GM18519 (cell line): Measurements from ENCODE around the gene GNPDA1.

Source experiments
- ATAC-seq: cut with Tn5 transposase; IDR thresholded peaks from one replicate; pipeline ENCODE4 v1.9.1; 2021; ENCODE audit warnings: mild to moderate bottlenecking, moderate library complexity; ENCODE audit not compliant: unreplicated experiment, low FRiP score

Gene GNPDA1

DNA sequence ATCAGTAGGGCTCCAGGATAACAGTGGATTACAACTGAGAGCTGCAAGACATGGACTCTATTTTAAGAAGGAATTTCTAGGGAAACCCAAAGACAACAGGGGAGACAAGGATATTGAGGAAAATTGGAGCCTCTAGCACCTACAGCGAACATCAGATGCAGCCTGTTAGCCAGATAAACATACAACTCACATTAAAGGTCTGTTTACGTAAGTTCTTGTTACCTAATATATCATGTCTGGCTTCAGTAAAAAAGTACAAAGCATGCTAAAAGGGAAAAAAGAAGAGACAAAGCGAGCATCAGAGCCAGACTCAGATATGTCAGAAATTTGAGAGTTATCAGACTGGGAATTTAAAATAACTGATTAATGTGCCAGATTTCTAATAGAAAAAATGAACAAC lies 17.2 kb downstream of the GNPDA1 start:
- no peak for ATAC-seq

DNA sequence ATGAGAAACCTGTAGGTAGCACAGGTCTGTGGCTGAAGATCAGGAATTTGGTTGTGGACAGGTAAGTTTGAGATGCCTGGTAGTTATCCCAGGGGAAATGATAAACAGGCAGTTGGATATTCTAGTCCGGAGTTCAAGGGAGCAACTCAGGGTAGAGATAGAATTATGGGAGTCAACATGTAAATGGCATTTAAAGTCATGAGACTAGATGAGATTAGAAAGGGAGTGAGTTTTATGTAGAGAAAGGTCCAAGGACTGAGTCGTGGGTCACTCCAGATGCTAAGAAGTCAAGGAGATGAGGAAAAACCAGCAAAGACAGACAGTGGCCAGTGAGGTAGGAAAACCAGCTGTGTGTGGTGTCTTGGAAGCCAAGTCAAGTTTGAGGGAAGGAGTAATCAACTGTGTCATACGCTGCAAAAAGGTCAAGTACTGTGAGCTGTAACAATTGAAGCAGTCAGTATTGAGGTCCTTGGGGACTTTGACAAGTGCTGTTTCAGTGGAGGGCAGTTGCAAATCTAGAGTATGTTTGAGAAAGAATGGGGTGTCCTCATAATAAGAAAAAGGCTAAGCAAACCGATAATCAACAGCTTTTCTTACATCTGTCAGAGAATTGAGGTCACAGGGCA lies 18.2 kb downstream of the GNPDA1 start:
- ATAC-seq, result no peak

DNA sequence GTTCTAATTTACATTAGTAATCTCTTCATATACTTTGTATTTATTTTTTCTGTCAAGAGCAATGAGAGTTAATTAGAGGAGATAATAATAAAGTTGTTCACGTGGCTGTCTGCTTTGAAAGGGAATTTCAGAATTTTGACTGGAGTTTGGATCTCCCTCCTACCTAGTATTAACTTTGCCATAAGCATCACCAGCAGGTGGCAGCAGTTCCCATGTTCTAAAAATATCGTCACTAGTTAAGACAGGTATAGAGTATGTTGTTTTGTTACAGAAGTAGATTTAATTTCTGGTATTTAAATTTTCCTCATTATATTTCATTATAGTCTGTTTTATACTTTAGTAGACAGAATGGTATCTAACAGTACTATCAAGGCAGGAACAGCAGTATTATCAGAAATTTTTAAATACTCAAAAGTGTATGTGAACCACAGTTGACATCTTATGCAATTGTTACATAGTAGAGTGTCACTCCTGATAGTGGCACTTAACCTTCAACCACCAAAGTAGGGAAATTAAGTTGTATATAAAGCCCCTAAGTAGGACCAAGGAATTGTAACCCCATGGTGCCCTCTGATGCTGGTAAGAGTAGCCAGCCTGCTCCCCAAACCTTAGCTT lies 20.4 kb downstream of the GNPDA1 start:
- peak; percentile 53 for ATAC-seq

DNA sequence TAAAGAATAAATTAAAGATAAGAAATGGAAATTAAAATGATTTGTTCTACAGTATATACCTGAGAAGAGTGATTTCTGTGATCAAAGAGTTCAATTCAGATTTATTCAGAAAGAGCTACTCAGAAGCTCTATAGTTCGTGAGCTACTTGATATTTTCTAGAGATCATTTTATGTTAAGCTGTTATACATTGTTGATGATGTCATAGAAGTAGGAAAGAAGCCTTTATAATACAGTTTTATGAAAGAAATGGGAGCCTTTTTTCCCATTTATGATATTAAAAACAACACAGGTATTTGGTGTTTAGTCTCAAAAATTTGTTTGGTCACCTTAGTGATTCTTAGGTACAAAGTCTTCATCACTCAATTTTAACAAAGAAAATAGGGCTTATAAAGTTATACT lies 23.1 kb downstream of the GNPDA1 start:
- ATAC-seq, result no peak

DNA sequence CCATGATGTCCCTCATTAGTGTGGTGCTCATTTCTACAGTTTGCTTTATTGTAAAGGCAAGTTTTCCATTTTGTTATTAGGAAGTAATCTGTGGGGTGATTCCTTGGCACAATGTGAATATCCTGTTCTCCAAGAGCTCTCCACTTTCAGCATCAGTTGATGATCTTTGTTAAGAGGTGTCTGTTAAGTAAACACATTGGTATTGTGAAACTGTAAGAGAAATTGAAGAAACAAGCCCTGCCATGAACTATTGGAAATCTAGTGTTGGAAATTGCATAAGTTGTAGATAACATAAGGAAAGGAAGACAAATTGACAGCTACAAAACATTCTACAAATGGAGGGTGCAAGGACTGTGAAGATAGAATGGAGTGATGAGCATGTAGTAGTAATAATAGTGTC lies 26.8 kb downstream of the GNPDA1 start:
- no peak for ATAC-seq

DNA sequence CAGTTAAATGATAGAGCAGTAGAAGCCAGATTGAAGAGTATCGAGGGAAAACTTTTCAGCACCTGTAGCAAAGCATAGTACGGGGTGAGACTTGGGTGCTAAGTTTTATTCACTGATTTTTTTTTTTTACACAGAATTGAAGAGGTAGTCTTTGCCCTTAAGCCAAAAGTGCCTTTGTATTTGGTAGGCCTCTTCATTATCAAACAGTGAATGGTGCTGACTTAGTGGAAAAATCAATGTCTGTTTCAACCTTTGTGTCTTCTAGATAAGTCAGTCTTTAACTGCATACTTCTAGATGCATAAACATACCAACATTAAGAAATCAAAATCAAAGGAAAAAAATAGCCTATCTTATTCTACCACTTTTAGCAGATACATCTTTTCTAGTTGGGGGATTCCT lies 30.2 kb downstream of the GNPDA1 start:
- ATAC-seq, result no peak

DNA sequence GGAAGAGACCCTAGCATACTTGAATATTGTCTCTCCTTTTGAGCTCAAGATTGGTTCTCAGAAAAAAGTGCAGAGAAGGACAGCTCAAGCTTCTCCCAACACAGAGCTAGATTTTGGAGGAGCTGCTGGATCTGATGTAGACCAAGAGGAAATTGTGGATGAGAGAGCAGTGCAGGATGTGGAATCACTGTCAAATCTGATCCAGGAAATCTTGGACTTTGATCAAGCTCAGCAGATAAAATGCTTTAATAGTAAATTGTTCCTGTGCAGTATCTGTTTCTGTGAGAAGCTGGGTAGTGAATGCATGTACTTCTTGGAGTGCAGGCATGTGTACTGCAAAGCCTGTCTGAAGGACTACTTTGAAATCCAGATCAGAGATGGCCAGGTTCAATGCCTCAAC lies 34.4 kb downstream of the GNPDA1 start:
- no peak for ATAC-seq

DNA sequence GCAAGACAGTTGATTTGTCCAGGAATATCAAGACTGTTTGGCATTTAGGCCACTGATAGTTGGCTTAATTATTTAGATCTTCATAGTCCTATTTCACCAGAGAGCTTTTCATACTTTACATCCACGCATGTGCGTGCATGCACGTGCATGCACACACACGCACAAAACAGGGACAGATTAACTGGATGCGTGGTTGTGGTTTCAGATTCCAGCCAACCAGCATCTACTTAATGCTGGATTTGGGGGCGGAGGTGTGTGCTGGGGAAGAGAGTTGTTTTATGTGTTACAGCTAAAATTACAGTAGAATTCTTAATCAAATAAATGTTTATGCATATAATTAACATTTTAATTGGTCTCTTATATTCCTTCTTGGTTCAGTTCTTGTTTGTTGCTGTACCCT lies 36.7 kb downstream of the GNPDA1 start:
- ATAC-seq, result no peak

DNA sequence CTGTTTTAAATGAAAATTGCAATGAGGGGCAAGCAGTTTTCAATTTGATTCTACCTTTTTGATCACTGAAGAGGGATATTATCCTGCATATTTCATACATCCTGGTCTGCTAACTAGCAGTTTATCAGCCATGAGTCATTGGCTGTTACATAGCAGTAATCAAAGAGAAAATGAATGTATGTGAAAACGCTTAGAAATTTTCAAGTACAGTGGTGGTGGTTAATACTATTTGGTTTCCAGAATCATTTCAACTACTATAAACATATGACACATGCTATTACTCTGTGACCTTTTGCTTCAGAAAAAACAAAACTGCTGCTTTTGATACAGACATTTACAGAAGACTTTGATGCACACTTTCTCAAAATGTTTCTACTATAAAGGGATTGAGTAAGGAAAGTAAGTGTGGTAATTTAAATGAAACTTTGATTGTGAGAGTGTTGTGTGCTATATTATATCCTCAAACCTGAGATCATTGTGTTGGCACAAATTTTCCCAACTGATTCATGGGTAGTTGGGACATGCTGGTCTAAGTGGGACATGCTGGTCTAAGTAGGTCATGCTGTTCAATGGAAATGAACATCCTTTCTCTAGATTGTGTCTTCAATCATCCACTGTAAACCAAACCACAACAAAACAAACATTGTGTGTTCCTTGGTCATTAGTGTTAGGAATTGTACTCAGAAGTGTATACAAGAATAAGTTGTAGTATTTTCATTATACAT lies 38.8 kb downstream of the GNPDA1 start:
- ATAC-seq, result no peak

DNA sequence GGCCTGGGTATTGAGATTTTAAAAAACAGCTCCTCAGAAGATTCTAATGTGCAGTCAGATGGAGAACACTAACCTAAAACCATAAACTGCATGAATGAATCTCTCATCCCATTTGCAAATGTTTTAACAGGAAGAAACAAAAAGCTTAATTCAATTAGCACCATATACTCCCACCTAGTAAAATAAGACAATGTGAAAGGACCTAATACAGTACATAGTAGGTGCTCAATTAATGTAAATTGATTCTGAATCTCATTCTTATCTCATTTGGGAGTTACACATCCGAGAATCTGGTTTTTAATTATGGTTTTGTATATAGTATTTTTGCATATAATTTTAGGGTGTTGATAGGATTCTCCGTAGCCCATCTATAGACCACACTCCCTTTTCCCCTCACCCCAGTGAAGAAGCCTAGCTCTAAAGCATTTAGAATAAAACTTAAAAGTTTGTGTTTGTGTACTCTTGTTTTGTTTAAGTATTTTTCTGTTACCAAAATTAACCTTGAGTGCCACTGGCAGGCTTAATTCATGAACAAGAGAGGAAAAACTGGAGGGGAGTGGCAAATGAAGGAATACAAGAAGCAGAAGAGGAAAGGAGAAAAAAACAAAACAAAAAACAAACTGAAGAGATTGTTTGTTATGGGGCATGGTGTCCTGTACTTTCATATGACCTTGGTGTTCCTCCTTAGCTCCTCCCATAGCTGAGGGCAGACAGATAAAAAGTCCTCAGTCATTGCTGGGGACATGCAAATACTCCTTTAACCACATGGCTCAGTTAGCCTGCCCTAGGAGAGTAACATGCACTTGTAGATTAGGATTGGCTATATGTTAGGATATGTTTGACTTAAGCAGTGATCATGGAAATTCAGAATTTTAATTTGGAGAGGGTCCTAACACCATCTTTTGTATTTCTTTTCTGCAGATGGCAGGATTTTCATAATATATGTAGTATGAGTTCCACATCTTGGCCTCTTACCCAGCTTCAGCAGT lies 42.8 kb downstream of the GNPDA1 start:
- peak; percentile 60 for ATAC-seq

DNA sequence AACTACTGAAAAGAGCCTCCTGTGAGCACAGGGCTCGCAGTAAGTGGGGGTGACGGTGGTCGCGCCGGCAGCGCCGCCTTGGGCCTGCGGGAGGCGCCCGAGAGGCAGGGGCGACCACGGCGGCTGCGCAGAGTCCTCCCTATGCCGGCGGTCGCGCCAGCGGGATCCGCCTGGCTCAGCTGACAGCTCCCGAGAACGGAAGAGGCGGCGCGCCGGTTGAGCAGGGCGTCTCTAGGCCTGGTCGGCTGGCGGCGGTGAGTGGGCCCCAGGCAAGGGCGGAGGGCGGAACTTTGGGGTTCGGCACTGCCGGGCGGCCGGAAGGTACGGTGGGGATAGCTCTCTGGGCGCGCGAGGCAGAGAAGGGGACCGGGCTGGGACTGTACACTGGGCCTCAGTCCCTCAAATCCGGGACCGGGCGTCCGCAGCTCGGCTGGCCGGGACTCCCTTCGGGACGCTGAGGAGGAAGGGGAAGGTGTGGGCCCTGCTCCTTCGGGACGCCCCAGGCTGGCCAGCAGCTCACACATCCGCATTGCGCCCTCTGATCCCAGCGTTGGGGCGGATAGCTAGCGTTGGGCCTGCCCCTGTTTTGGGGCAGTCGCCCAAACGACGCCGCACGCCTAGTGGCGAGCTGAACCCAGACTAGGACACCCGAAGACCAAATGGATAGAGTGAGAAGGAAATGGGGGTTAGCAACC lies 43.8 kb downstream of the GNPDA1 start, which contains the start of gene RNF14:
Gene RNF14 (plus strand): TSS at position 192 of the 695 bp plus-strand sequence. CDS start 4,484 bp downstream, outside the sequence.
- peak; percentile 91 for ATAC-seq

DNA sequence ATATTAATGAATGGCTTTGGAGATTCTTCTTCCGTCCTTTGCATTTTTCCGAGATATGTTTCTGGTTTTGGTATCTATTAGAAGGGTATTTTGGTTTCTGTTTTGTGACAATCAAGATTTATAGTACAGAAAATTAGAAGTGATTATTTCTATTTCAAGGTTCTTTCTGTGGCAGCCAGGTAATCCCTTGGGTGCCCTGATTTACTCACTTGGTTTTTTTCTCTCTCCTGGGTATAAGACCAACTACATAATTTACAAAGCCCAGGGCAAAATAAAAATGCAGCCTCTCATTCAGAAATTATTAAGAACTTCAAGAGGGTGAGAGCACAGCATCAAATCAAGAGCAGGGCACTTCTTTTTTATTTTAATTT lies 45.9 kb downstream of the GNPDA1 start:
- no peak for ATAC-seq

DNA sequence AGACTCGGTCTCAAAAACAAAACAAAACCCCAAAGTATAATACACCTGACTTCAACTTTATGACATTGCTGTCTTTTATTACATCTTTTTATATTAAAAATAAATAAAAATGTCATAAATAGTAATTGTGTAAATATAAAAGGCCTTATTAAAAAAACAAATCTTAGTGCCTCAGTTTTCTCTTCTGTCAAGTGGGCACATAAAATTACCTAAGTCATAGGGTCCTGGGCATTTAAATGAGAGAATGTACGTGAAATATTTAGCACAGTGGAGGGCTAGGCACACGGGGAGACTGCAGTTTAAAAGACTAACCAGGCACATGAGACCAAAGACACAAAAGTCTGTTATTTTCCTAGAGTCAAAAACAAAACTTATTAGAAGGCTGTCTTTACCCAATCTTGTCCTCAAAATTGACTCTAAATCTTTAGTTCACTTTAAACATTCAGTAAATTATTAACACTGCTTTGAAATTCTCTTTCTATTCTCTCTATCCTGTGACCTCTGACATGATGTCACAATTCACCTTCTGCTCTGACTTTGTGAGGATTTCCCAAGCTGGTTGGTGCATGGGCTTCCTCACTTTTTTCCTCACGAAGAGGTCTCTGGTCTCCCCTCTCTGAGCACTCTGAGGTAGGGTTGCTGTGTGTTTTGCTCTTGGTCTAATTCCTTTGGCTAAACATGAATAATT lies 46.4 kb downstream of the GNPDA1 start:
- ATAC-seq, result no peak

DNA sequence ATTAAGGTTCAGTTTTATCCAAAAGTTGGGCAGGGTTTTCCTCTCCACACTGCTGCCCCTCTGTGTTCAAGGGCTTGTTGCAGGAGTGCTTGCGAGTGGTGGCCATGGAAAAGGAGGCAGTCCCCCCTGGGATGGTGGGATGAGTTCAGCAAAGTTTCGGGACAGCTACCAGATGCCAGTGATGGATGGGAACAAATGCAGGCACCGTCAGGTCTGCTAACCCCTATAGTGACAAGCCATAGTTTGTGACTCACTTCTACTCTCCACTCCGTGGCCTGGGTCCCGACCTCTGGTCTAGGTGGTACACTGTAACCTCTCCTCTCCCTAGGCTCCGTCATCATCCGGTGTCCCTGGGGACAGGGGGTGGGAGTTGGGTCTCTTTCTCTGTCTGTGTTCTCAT lies 47.8 kb downstream of the GNPDA1 start:
- ATAC-seq, result no peak

DNA sequence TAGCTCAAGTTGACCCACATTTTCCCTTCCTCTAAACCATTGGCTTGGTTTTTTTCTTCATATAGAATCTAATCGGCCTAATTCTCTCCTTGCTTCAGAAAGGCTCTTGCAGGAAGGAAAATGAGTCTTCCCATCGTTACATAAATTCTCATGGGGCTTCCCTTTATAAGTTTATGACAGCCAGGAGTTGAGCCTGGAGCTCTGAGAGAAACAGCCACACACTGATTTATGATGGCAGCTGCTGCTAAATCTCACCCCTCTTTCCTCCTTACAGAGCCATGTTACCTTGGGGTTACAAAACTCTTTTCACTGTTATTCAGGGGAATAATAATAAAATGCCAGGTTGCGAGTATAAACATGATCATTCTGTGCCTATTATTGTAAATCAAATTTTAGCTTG lies 49.1 kb downstream of the GNPDA1 start:
- ATAC-seq, result no peak

DNA sequence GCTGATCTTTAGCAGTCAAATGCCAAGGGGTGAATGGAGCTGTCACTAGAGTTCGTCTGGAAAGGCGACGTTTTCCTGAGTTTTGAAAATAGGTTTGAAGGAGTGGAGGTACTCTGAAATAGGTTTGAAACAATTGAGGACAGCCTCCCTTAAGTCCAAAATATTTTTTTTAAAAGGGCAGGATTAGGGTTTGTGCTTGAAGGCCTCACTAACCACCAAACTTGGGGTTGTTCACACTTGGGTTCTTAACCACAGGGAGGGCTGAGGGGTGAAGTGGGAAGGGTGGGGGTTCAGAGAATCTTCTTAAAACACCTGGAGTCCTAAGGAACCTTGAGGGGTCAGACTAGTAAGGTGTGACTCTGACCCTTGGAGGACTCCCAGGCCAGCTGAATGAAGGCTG lies 51.4 kb downstream of the GNPDA1 start:
- ATAC-seq, result no peak

DNA sequence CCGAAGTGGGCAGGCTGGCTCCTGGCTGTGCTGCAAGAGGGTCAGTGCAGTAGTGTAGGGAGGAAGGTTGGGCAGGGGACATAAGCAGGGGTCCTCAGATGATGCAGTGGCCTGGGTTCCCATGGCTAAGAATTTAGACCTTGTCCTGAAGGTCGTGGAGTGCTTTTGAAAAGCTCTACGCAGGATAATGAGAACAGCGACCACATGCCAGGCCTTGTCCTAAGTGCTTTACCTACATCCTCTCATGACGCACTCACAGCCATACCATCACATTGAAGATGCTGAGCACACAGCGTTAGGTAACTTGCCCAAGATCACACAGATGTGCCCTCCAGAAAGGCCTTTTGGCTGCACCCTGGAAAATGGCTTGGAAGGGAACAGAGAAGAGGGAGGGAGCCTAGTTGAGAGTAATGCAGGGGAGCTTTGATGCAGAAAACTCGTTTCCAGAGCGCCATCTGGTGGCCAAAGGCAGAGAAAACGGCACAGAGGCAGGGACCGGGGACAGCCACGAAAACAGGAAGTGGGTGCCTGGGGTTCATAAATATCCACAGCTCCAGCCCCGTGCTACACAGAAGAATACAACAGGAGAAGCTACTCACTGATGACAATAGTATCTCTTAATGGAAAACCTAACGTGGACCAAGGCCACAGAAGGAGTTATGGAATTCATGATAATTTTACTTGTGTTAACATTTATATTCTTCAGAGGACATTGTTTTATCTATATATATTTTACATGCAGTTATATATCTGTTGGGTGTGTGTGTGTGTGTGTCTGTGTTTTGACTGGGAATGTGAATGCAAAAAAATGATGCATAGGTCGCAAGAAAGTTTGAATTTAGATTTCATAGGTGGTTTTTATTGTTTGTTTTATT lies 52.1 kb downstream of the GNPDA1 start:
- peak; percentile 82 for ATAC-seq

DNA sequence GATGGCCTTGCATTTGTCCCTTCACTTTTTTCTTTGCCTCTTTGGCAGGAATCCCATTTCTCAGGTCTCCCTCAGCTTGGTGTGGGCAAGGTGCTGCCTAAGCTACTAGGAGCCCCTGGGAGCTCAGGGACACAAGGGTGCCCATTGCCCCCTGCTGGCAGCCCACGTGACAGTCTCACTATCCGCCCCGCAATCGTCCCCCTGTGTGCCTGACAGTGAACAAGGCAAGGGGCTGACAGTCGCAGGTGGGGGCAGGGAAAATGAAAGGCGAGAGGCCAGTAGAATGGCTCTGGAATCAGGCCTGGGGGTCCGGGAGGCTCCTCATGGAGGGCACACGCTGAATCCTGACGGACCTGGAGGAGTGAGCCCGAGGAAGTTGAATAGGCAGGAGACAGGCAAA lies 52.8 kb downstream of the GNPDA1 start:
- no peak for ATAC-seq
